GM12891 (cell line): ENCODE measurements around the gene MAPKBP1.
A peak's percentile ranks its signal among the peaks of the same experiment; 100 is the strongest.

Experiments
- DNase-seq: peaks from one replicate; pipeline ENCODE4 v3.0.0; 2011; ENCODE audit warnings: low spot score; ENCODE audit not compliant: insufficient read length
- FAIRE-seq: peaks from 2 replicates; lab custom pipeline; 2011; peaks lifted over from hg19 to GRCh38; lab: Jason Lieb, UNC
- PAX5 ChIP-seq: IDR thresholded peaks from 2 replicates; pipeline ENCODE4 v1.6.1; 2011; ENCODE audit warnings: low read length, moderate library complexity, mild to moderate bottlenecking; ENCODE audit not compliant: insufficient read depth, severe bottlenecking
- POLR2A ChIP-seq: IDR thresholded peaks from 2 replicates; pipeline ENCODE4 v1.6.1; 2011; ENCODE audit warnings: low read depth, low read length, control low read depth
- POLR2AphosphoS5 ChIP-seq: IDR thresholded peaks from 2 replicates; pipeline ENCODE4 v1.6.1; 2011; ENCODE audit warnings: low read depth, low read length, control low read depth
- POU2F2 ChIP-seq: IDR thresholded peaks from 2 replicates; pipeline ENCODE4 v1.6.1; 2011; ENCODE audit warnings: low read depth, mild to moderate bottlenecking, control low read depth, low read length, moderate library complexity
- SPI1 ChIP-seq: IDR thresholded peaks from 2 replicates; pipeline ENCODE4 v1.6.1; 2011; ENCODE audit warnings: low read depth, low read length, control low read depth
- TAF1 ChIP-seq: IDR thresholded peaks from 2 replicates; pipeline ENCODE4 v1.6.1; 2011; ENCODE audit warnings: low read depth, low read length, control low read depth

The MAPKBP1 gene

GRCh38 chr15:41772720-41773331 lies 1.5 kb upstream of the MAPKBP1 start:
- no peak for TF ChIP-seq POLR2AphosphoS5
- TF ChIP-seq POU2F2: 0 out of 2 replicates have a peak, but pooled peaks have one; percentile 22
- TF ChIP-seq SPI1: no peak
- FAIRE-seq: peak; percentile 75
- DNase-seq: peak; percentile 40

- no peak for DNase-seq
- TF ChIP-seq PAX5: no peak
- no peak for TF ChIP-seq POLR2A
- TF ChIP-seq POU2F2: no peak
- TF ChIP-seq SPI1: no peak
- TF ChIP-seq TAF1: no peak
- no peak for FAIRE-seq
Observed at GRCh38 chr15:41773332-41773728, 954 bp upstream of the MAPKBP1 start.

- no peak for DNase-seq
- no peak for FAIRE-seq
- peak; percentile 71; the same call in 1 of the 2 replicates for TF ChIP-seq POLR2A
- no peak for TF ChIP-seq PAX5
- TF ChIP-seq SPI1: peak; percentile 3; the same call in 1 of the 2 replicates
- TF ChIP-seq POU2F2: 0 out of 2 replicates have a peak, but pooled peaks have one; percentile 5
- TF ChIP-seq POLR2AphosphoS5: no peak
- TF ChIP-seq TAF1: peak; percentile 45; the same call in 1 of the 2 replicates
Observed at GRCh38 chr15:41773729-41774061, 589 bp upstream of the MAPKBP1 start.

- DNase-seq: no peak
- TF ChIP-seq TAF1 (no peak), POLR2A (no peak), POU2F2 (no peak)
- FAIRE-seq: no peak
Observed at GRCh38 chr15:41774882-41775417, 666 bp downstream of the MAPKBP1 start.

GRCh38 chr15:41775651-41776050 lies 1.4 kb downstream of the MAPKBP1 start:
- DNase-seq (no peak), FAIRE-seq (no peak)
- TF ChIP-seq PAX5: no peak
- TF ChIP-seq POLR2AphosphoS5: no peak
- no peak for TF ChIP-seq POU2F2
- TF ChIP-seq SPI1: no peak
- TF ChIP-seq POLR2A: no peak
- no peak for TF ChIP-seq TAF1

GRCh38 chr15:41777421-41777973 lies 3.2 kb downstream of the MAPKBP1 start:
- FAIRE-seq: no peak
- DNase-seq: no peak
- no peak for TF ChIP-seq POLR2AphosphoS5
- TF ChIP-seq POLR2A: no peak
- TF ChIP-seq PAX5: no peak
- TF ChIP-seq POU2F2: no peak
- TF ChIP-seq TAF1: no peak
- no peak for TF ChIP-seq SPI1

- FAIRE-seq (no peak), DNase-seq (no peak)
- no peak for TF ChIP-seq SPI1
- TF ChIP-seq POLR2AphosphoS5: no peak
- TF ChIP-seq POU2F2: no peak
- TF ChIP-seq TAF1: no peak
- TF ChIP-seq POLR2A: no peak
- TF ChIP-seq PAX5: no peak
Observed at GRCh38 chr15:41778521-41778920, 4.2 kb downstream of the MAPKBP1 start.

- FAIRE-seq (no peak), DNase-seq (no peak)
- TF ChIP-seq SPI1: no peak
Observed at GRCh38 chr15:41779662-41780157, 5.4 kb downstream of the MAPKBP1 start.

- TF ChIP-seq POLR2AphosphoS5 (no peak), PAX5 (no peak), TAF1 (no peak)
- FAIRE-seq: no peak
- no peak for DNase-seq
Observed at GRCh38 chr15:41780266-41780665, 6.0 kb downstream of the MAPKBP1 start.

GRCh38 chr15:41780727-41781126 lies 6.4 kb downstream of the MAPKBP1 start:
- DNase-seq (no peak), FAIRE-seq (no peak)
- TF ChIP-seq PAX5 (no peak), POLR2AphosphoS5 (no peak), POU2F2 (no peak), TAF1 (no peak), POLR2A (no peak), SPI1 (no peak)
